NT2/D1 (cell line): ENCODE results near the gene FLOT1.
"Not testable (repeated sequence)": the region's sequence is repeated elsewhere in the genome, so short reads cannot be mapped to it uniquely, and the experiment has no call there.

Source experiments
- SUZ12 ChIP-seq: IDR thresholded peaks from 2 replicates; pipeline ENCODE4 v1.6.1; 2011; ENCODE audit not compliant: insufficient read length, insufficient read depth; ENCODE audit errors: extremely low read depth
- ZNF274 ChIP-seq: IDR thresholded peaks from 2 replicates; pipeline ENCODE4 v1.6.1; 2011; ENCODE audit warnings: mild to moderate bottlenecking, low read depth, low read length

DNA sequence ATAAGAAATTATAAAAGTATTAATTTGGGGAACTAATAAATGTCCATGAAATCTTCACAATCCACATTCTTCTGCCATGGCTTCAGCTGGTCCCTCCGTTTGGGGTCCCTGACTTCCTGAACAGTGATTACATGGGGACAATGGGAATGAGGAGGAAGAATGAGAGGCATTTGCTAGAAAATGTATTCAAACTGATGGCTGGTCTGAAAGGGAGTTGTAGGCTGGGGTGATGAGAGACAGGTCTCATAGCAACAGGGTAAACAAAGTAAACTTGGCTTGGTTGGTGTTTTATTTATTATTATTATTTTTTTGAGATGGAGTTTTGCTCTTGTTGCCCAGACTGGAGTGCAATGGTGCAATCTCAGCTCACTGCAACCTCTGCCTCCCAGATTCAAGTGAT, 23.0 kb upstream of the FLOT1 start:
- not testable (repeated sequence) for TF ChIP-seq ZNF274, SUZ12
